Measurements from ENCODE around the gene SNCA.
A peak's percentile ranks its signal among the peaks of the same experiment; 100 is the strongest.

The SNCA gene

GRCh38 chr4:89727238-89727637 lies 109.7 kb downstream of the SNCA start:
- H3K27ac ChIP-seq, result no peak overlapping the region
- ChIA-PET CTCF (no interaction called here), POLR2A (ENCODE audit: low non-redundant PET) (no interaction called here)
- DNase-seq (ENCODE audit: low spot score), result peak; percentile 4
- no peak for TF ChIP-seq CTCF (conservative IDR thresholded peaks at IDR 0.05; ENCODE audit: low read depth)

- TF ChIP-seq CTCF (conservative IDR thresholded peaks at IDR 0.05; ENCODE audit: low read depth), result no peak
- DNase-seq (ENCODE audit: low spot score), result no peak
- ChIA-PET CTCF (no interaction called here), POLR2A (ENCODE audit: low non-redundant PET) (no interaction called here)
- H3K27ac ChIP-seq, result no peak overlapping the region
These were observed 111.7 kb downstream of the SNCA start for GRCh38 chr4:89725268-89725667.

- CTCF ChIA-PET, result no interaction called here
- TF ChIP-seq CTCF (conservative IDR thresholded peaks at IDR 0.05; ENCODE audit: low read depth), result no peak
- POLR2A ChIA-PET (ENCODE audit: low non-redundant PET), result no interaction called here
- peak; percentile 60 for DNase-seq (ENCODE audit: low spot score)
- H3K27ac ChIP-seq, result no peak overlapping the region
These were observed 112.2 kb downstream of the SNCA start for GRCh38 chr4:89724716-89725115.

GRCh38 chr4:89723096-89723495 lies 113.9 kb downstream of the SNCA start:
- DNase-seq (ENCODE audit: low spot score), result no peak
- ChIA-PET POLR2A (ENCODE audit: low non-redundant PET) (no interaction called here), CTCF (interaction anchor here (0.7 kb wide), 1 partner anchor 10 kb away, joined by 4 read pairs; no protein-coding TSS in a partner anchor)
- no peak overlapping the region for H3K27ac ChIP-seq
- TF ChIP-seq CTCF (conservative IDR thresholded peaks at IDR 0.05; ENCODE audit: low read depth), result no peak

GRCh38 chr4:89722517-89722916 lies 114.4 kb downstream of the SNCA start:
- CTCF ChIA-PET, result interaction anchor here (0.7 kb wide), 2 partner anchors 9 to 97 kb away, joined by 3 to 4 read pairs; no protein-coding TSS in a partner anchor
- no peak for DNase-seq (ENCODE audit: low spot score)
- no peak for TF ChIP-seq CTCF (conservative IDR thresholded peaks at IDR 0.05; ENCODE audit: low read depth)
- POLR2A ChIA-PET (ENCODE audit: low non-redundant PET), result no interaction called here
- H3K27ac ChIP-seq, result no peak overlapping the region

- ChIA-PET POLR2A (ENCODE audit: low non-redundant PET) (no interaction called here), CTCF (no interaction called here)
- H3K27ac ChIP-seq, result no peak overlapping the region
- DNase-seq (ENCODE audit: low spot score), result no peak
- no peak for TF ChIP-seq CTCF (conservative IDR thresholded peaks at IDR 0.05; ENCODE audit: low read depth)
These were observed 116.0 kb downstream of the SNCA start for GRCh38 chr4:89720981-89721380.
